ENCODE measurements around the gene ZNF799. TPM values are rescaled to one million over a fixed set of nuclear protein-coding genes. Genes with fewer than 3 reads are reported as not detected.

ZNF799 gene
- 7.2 and 8.9 TPM in 2 replicates for total RNA-seq

GRCh38 chr19:12400633-12401502, at the start of gene ZNF799:
ZNF799 (minus strand) TSS chr19:12401271; CDS start chr19:12401070, 201 bp downstream.

GRCh38 chr19:12440541-12441316, 39.7 kb upstream of the ZNF799 start, which contains the start of gene ZNF443:
ZNF443 (minus strand) TSS chr19:12441021; CDS start chr19:12440914, 107 bp downstream.

GRCh38 chr19:12365236-12366162, 35.6 kb downstream of the ZNF799 start, which contains the start of gene ZNF442:
ZNF442 (minus strand) TSS chr19:12365683; CDS start chr19:12363631, 2,052 bp downstream.

Other genes starting within 250 kb of the ZNF799 start
- 11.1 and 12.0 TPM in 2 replicates for gene ZNF625, start 244.5 kb downstream of the ZNF799 start, total RNA-seq
- gene ZNF136, start 238.2 kb downstream of the ZNF799 start, total RNA-seq = 7.0 and 8.7 TPM in 2 replicates
- gene ZNF44, start 106.4 kb downstream of the ZNF799 start, total RNA-seq = 4.4 and 6.2 TPM in 2 replicates
- gene ZNF563, start 67.6 kb downstream of the ZNF799 start, total RNA-seq = 1.2 and 2.0 TPM in 2 replicates
- gene ZNF442, start 35.6 kb downstream of the ZNF799 start, total RNA-seq = 0.65 and 1.9 TPM in 2 replicates
- gene ZNF443, start 39.8 kb upstream of the ZNF799 start, total RNA-seq = 5.5 and 7.2 TPM in 2 replicates
- gene ZNF709, start 83.5 kb upstream of the ZNF799 start, total RNA-seq = 3.5 and 5.0 TPM in 2 replicates
- gene ZNF564, start 150.2 kb upstream of the ZNF799 start, total RNA-seq = 9.1 and 12.0 TPM in 2 replicates
- 7.4 and 8.1 TPM in 2 replicates for gene ZNF490, start 209.5 kb upstream of the ZNF799 start, total RNA-seq
- gene ZNF791, start 209.6 kb upstream of the ZNF799 start, total RNA-seq = 13.8 and 14.4 TPM in 2 replicates

Measured in dermis lymphatic vessel endothelial cell (primary cell).